ENCODE measurements around the gene PAX8.
"Not testable (repeated sequence)": the region's sequence is repeated elsewhere in the genome, so short reads cannot be mapped to it uniquely, and the experiment has no call there.

GRCh38 chr2:113320106-113320505, 41.4 kb upstream of the PAX8 start:
- not testable (repeated sequence) for TF ChIP-seq CTCF (IDR thresholded peaks at IDR 0.05); ZFX (IDR thresholded peaks at IDR 0.05; ENCODE audit: borderline replicate concordance)

Data from 22Rv1 (cell line).